ENCODE data around the gene HMGCR. TPM values are rescaled to one million over a fixed set of nuclear protein-coding genes. Genes with fewer than 3 reads are reported as not detected.
"Not testable (repeated sequence)": the region's sequence is repeated elsewhere in the genome, so short reads cannot be mapped to it uniquely, and the experiment has no call there.

The HMGCR gene
- total and polyA plus RNA-seq, 3 donors from 2014 or later = 33.6 to 49.8 (median 44.8) TPM

- Histone ChIP-seq H3K27me3 (no peaks in the 10 kb centered on the region), H3K27ac (no peak overlapping the region), H3K9me3 (no peaks in the 10 kb centered on the region), H3K36me3 (ENCODE audit: low read depth, missing control alignments) (no peaks in the 10 kb centered on the region), H3K4me3 (no peak overlapping the region), H3K4me1 (no peaks in the 10 kb centered on the region)
- TF ChIP-seq CTCF (IDR thresholded peaks at IDR 0.05) (no peak), POLR2A (IDR thresholded peaks at IDR 0.05) (no peak)
- WGBS, 2 donors = 84 to 85% methylated on average over 1 of the region's 1 CpG
- intact Hi-C loops (cut with DNase I; ENCODE audit: low total_unique reads) = no loop called here
- no peak for DNase-seq
Measured at GRCh38 chr5:75306746-75307145, 30.3 kb upstream of the HMGCR start.

- no peaks in the 10 kb centered on the region for H3K9me3 ChIP-seq
- WGBS, 2 donors = 81 to 94% methylated on average over 3 of the region's 3 CpGs
- TF ChIP-seq POLR2A (IDR thresholded peaks at IDR 0.05) (no peak), CTCF (IDR thresholded peaks at IDR 0.05) (no peak)
- H3K27ac ChIP-seq = no peak overlapping the region
- H3K4me3 ChIP-seq = no peak overlapping the region
- intact Hi-C loops (cut with DNase I; ENCODE audit: low total_unique reads) = no loop called here
- no peaks in the 10 kb centered on the region for H3K36me3 ChIP-seq (ENCODE audit: low read depth, missing control alignments)
- no peak for DNase-seq
- no peaks in the 10 kb centered on the region for H3K4me1 ChIP-seq
- no peaks in the 10 kb centered on the region for H3K27me3 ChIP-seq
Measured at GRCh38 chr5:75310212-75310611, 26.8 kb upstream of the HMGCR start.

GRCh38 chr5:75319148-75319547, 17.9 kb upstream of the HMGCR start:
- H3K27me3 ChIP-seq; intact Hi-C loops (cut with DNase I; ENCODE audit: low total_unique reads); DNase-seq; H3K27ac ChIP-seq; H3K9me3 ChIP-seq; H3K4me3 ChIP-seq; H3K36me3 ChIP-seq (ENCODE audit: low read depth, missing control alignments); H3K4me1 ChIP-seq: not testable (repeated sequence)
- WGBS, 2 donors = 90 to 97% methylated on average over 4 of the region's 4 CpGs

GRCh38 chr5:75319638-75320037, 17.4 kb upstream of the HMGCR start:
- no peaks in the 10 kb centered on the region for H3K36me3 ChIP-seq (ENCODE audit: low read depth, missing control alignments)
- H3K4me3 ChIP-seq = no peak overlapping the region
- no peaks in the 10 kb centered on the region for H3K4me1 ChIP-seq
- H3K27ac ChIP-seq = no peak overlapping the region
- WGBS, 2 donors = 63 to 88% methylated on average over 1 of the region's 1 CpG
- H3K9me3 ChIP-seq = no peaks in the 10 kb centered on the region
- intact Hi-C loops (cut with DNase I; ENCODE audit: low total_unique reads) = no loop called here
- no peak for TF ChIP-seq CTCF (IDR thresholded peaks at IDR 0.05)
- TF ChIP-seq POLR2A (IDR thresholded peaks at IDR 0.05) = no peak
- no peak for DNase-seq
- no peaks in the 10 kb centered on the region for H3K27me3 ChIP-seq

- WGBS, 2 donors = 78 to 88% methylated on average over 7 of the region's 7 CpGs
- no peaks in the 10 kb centered on the region for H3K27me3 ChIP-seq
- no peak overlapping the region for H3K4me3 ChIP-seq
- H3K9me3 ChIP-seq = no peaks in the 10 kb centered on the region
- intact Hi-C loops (cut with DNase I; ENCODE audit: low total_unique reads) = no loop called here
- H3K36me3 ChIP-seq (ENCODE audit: low read depth, missing control alignments) = no peaks in the 10 kb centered on the region
- no peak overlapping the region for H3K27ac ChIP-seq
- no peaks in the 10 kb centered on the region for H3K4me1 ChIP-seq
- no peak for DNase-seq
- TF ChIP-seq POLR2A (IDR thresholded peaks at IDR 0.05) (no peak), CTCF (IDR thresholded peaks at IDR 0.05) (no peak)
Measured at GRCh38 chr5:75320371-75320770, 16.6 kb upstream of the HMGCR start.

All from testis (tissue), 3 donors.